Activated CD8-positive, alpha-beta memory T cell treated with anti-CD3 and anti-CD28 coated beads for 24 hours (primary cell): ENCODE measurements around the gene JMJD6.
A peak's percentile ranks its signal among the peaks of the same experiment; 100 is the strongest.
"Not testable (repeated sequence)": the region's sequence is repeated elsewhere in the genome, so short reads cannot be mapped to it uniquely, and the experiment has no call there.

Experiments
- DNase-seq: peaks from one replicate; pipeline ENCODE4 v3.0.0-alpha.2; 2020

The JMJD6 gene

GRCh38 chr17:76736349-76737081 lies 10.1 kb upstream of the JMJD6 start:
- peak; percentile 86 for DNase-seq

DNA sequence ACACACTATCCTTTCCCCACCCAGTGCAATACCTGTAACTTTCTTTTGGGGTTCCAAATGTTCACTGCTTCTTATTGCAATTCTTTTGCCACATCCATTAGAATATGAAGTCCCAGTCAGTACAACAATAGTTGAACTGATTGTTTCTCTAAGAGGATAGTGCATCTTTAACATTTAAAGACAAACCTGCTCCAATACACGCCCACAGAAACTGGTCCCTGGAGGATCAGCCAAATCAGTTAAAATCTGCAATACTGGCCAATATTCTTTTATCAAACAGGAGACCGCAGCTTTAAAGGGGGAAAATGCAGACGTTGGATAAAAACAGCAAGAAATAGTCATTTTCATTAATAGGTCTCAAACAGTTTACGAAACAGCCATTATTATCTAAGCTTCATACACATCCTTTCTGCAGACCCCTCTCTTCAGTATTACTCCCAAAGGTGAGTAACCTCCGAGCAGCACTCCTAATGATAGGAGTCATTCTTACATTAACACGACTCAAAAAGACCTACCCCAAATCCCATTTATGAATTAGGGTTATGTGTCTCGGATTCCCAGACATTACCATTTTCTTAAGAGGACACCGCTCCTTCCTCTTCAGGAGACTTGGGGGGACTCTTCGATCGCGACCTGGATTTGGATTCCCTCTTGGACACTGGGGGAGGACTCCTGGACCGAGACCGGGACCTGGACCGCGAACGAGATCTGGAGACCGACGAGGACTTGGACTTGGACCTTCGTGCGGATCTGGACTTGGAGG lies 9.4 kb upstream of the JMJD6 start:
- DNase-seq = no peak

GRCh38 chr17:76735006-76735405 lies 8.6 kb upstream of the JMJD6 start:
- no peak for DNase-seq

DNA sequence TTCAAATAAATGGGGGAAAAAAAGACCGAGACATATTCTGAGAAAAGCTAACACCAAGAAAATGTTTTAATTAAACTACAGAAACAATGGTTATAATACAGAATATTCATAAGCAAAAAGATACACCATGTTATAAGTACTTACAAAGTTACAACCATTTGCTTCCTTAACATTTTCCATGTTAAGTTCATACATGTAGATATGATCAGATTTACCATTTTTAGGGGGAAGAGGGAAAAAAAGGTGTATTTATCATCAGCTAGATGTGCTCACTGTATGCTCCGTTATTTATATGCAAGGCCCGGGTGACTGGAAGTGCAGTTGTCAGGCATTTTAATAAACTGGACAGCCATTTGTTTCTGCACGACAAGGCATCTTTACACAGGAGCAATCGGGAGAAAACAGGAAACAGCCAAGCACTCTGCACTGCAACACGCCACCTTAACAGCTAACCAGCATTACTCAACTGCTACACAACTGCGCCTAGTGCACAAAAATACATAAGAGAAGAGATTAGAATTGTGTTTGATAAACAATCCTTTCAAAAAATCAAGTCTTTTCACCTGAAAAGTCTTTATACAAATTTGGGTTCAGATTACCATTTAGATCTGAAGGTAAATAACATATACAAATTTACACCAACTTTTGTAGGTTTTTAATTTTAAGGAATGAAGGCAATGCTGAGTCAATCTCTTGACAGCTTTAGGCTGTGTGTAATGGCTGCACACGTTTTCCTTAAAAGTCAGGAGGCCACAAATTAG lies 7.9 kb upstream of the JMJD6 start:
- DNase-seq = no peak

DNA sequence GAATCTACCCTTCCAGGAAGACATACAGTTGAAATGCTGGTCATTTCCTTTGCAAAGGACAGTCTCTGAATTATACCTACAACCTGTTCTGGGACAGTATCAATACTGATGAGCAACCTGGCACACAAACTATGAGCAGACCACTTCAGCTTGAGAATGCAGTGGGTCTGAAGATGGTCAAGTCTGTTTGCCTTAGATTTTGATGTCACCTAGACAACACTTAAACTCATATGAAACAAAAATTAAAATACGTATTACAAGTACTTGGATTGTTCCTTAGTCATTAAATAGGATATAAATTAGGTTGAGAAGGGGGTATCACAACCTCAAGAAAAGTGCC lies 7.2 kb upstream of the JMJD6 start:
- DNase-seq = no peak

DNA sequence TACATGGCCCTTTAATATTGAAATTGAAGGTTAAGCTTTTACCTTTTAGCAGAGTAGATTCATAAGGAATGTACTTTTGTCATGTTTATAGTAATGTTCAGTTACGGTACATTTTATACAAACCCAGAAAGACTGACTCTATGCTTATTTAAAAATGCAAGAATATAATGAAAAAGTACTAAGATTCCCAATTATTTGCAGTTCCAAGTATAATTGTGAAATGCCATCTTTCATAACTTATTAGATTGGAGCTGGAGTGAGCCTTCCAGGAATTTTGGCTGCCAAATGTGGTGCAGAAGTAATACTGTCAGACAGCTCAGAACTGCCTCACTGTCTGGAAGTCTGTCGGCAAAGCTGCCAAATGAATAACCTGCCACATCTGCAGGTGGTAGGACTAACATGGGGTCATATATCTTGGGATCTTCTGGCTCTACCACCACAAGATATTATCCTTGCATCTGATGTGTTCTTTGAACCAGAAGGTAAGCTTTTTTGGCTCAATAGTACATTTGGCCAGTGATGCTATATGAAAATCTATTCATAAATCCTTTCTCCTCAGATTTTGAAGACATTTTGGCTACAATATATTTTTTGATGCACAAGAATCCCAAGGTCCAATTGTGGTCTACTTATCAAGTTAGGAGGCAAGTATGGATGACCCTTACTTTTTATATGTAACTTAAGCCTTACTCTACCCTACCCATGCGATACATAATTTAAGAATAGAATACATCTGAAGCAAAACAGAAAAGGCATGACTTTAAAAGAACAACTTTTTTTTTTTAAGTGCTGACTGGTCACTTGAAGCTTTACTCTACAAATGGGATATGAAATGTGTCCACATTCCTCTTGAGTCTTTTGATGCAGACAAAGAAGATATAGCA lies 6.6 kb upstream of the JMJD6 start:
- DNase-seq = no peak

DNA sequence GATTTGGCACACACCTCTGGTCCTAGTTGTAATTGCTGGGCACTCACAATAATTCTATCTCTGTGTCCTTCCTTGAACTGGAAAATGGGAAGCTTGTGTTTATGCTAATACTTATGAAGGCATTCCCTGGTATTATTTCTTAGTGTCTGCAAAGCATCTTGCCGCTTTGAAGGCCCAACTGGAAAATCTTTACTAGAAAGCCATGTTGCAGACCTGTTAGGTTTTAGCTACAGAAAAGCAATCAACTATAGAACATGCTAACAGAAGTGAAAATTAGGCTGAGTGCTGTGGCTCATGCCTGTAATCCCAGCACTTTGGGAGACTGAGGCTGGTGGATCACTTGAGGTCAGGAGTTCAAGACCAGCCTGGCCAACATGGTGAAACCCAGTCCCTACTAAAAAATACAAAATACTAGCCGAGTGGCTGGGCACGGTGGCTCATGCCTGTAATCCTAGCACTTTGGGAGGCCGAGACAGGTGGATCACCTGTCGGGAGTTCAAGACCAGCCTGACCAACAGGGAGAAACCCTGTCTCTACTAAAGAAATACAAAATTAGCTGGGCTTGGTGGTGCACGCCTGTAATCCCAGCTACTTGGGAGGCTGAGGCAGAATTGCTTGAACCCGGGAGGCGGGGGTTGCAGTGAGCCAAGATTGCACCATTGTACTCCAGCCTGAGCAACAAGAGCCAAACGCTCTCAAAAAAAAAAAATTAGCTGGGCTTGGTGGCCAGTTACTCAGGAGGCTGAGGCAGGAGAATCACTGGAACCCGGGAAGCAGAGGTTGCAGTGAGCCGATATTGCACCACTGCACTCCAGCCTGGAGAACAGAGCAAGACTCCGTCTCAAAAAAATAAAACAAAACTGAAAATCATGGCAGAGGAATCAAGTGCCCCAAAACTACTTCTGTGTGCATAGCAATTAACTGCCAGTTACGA lies 5.7 kb upstream of the JMJD6 start:
- not testable (repeated sequence) for DNase-seq

DNA sequence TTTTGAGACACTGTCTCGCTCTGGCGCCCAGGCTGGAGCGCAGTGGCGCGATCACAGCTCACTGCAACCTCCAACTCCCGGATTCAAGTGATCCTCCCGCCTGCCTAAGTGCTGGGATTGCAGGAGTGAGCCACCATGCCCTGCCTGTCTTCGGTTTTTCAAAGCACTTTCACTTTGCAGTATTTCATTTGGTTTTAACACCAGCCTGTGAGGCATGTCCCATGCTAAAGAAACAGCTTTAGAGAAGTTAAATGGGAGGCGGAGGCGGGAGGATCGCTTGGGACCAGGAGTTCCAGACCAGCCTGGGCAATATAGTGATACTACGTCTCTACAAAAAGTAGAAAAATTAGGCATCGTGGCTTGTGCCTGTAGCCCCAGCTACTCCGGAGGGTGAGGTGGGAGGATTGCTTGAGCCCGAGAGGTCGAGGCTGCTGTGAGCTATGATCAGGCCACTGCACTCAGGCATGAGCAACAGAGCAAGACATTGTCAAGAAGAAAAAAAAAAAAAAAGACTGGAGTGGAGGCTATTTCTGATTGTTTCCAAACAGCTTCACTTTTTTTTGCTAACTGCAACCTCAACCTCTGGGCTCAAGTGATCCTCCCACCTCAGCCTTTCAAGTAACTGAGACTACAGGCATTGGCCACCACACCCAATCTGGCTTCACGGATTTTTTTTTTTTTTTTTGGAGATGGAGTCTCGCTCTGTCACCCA lies 1.5 kb upstream of the JMJD6 start:
- DNase-seq = no peak

DNA sequence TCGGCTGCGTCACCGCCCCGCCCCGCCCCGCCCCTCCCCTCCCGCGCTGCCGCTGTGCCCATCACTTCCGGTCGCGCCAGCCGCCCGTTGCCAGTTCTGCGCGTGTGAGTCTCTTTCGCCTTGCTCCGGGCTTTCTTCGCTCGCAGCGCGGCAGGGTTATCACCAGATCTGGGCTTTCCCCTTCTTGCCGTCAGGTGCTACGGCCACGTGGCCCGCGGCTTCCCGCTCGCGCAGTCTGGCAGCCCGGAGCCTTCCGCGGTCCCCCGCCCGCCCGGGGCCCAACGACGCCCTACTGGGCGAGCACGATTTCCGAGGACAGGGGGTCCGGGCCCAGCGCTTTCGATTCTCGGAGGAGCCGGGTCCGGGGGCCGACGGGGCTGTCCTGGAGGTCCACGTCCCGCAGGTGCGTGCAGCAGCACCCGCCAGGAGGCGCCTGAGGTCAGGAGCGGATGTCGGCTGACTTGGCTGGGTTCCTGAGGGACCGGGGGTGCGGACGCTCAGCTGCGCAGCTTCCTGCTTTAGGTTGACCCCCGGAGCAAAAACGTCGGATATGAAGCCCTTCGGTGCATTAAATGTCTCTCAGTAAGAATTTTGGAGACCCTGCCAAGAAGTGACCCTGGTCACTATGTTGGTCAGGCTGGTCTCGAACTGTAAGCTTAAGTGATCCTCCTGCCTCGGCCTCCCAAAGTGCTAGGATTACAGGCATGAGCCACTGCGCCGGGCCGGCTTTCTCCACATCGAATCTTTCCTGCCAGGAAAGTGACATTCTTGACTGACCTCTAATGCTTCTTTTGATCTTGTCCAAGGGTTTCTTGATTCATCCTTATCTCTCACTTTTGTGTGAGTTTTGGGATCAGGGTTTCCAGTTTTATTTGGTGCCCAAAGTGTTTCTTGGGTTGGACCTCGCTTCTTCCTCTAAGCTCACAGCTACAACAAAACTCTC lies 641 bp upstream of the JMJD6 start, which contains the start of gene METTL23:
TSS of gene METTL23 (plus strand) at position 64 of the 943 bp plus-strand sequence. CDS start 2,872 bp downstream, outside the sequence.
- DNase-seq = peak; percentile 95

DNA sequence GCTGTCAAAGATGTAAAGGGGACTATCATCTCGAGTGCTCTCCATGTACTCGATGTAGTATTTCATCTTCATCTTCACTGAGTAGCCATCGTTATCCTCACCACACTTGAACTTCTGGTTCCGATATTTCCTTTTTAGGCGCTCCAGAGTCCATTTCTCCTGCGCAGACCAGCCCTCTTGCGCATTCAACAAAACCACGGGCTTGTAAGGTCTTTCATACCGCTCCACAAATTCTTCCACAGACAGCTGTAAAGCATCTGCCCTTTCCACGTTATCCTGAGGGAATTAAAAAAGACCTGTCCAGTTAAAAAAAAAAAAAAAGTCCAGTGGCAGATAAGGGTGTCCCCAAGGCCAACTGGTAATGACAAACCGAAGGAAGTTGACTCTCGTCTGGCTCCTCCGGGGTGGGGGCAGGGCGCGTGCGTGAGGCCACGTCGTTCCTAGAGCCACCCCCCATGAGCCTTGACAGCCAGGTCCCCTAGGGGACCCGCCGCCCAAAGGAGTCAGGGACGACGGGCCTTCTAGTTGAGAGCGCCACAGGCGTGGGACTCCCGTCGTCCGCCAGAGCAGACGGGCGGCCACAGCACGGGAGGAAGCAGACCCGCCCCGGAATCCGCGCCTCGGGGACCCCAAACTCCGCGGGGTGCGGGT lies 701 bp downstream of the JMJD6 start:
- peak; percentile 86 for DNase-seq

- DNase-seq = no peak
These were observed 2.6 kb downstream of the JMJD6 start for GRCh38 chr17:76723812-76724211.

DNA sequence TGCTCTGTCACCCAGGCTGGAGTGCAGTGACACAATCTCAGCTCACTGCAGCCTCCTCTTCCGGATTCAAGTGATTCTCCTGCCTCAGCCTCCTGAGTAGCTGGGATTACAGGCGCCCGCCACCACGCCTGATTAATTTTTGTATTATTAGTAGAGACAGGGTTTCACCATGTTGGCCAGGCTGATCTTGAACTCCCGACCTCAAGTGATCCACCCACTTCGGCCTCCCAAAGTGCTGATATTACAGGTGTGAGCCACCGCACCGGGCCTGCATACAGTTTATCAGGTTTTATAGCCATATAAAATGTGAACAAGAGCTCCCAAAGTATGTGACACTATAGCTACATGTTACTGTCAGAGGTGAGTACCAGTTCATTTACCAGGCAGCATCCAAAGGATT lies 3.4 kb downstream of the JMJD6 start:
- DNase-seq = not testable (repeated sequence)

DNA sequence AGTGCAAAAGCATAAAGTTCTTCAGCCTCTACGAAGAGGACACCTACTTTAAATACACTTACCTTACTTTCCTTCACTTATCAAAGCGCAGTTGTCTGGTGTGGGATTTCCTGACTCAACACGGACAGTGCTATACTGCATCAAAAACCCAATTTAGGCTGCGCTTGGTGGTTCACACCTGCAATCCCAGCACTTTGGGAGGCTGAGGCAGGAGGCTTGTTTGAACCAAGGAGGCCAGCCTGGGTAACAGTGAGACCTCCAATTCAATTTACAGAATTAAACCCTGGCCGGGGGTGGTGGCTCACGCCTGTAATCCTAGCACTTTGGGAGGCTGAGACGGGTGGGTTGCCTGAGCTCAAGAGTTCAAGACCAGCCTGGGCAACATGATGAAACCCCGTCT lies 4.1 kb downstream of the JMJD6 start:
- no peak for DNase-seq

DNA sequence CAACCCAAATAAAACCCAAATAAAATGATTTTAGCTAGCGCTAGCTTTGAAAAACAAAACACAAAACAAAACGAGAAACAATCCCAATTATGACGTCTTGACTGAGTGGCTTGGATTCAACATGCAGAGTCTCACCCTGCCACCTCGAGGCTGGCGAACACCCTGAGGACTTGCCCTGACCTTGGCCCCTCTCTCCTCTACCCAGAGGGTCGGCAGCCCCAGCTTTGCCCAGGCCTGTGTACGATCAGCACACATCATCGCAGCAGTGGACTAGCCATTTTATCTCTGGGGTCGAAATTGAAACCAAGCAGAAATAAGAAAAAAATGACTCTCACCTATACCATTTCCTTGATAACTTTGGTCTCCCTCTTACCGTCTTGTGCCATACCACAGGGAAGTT lies 4.9 kb downstream of the JMJD6 start:
- DNase-seq = no peak

GRCh38 chr17:76720941-76721340 lies 5.5 kb downstream of the JMJD6 start:
- no peak for DNase-seq

DNA sequence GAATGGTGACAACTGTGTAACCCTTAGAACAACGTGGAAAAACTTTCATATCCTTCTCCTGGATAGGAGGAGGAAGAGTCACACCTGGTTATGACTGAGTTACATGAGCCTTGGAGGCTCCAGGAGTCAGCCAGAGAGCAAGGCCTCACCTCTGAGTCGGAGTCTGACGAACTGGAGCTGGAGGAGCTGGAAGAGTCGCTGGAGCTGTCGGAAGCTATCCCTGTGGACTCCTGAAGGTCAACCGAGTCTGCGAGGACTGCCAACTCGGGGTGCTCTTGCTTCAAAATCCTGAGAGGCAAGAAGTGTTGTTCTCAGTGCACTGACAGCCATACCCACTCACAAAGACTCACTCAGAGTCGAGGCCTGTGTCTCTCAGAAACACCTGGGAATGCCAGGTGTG lies 6.2 kb downstream of the JMJD6 start:
- no peak for DNase-seq

- no peak for DNase-seq
These were observed 7.9 kb downstream of the JMJD6 start for GRCh38 chr17:76718516-76718915.

DNA sequence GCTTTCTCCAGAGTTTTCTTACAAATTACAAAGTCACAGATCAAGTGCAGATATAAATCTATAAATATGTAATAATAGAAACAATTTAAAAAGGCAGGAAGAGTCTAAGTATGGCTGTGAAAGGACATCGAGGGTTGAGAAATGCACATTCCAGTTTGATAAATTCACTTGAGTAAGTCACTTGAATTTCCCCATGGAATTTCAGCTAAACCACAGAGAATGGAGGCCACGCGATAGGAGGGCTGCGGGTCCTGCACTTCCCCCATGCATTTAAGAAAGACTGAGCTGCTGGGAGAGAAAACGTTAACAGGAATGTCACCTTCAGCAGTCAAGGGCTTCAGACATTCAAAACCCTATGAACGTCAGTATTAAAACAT lies 9.6 kb downstream of the JMJD6 start:
- DNase-seq = no peak
